Left ventricle myocardium inferior (tissue), 1 donor: ENCODE data around the gene BSDC1. TPM values are rescaled to one million over a fixed set of nuclear protein-coding genes. Genes with fewer than 3 reads are reported as not detected.
"Not testable (repeated sequence)": the region's sequence is repeated elsewhere in the genome, so short reads cannot be mapped to it uniquely, and the experiment has no call there.

ENCODE experiments used
- DNase-seq: peaks from one replicate; pipeline ENCODE4 v3.0.0-alpha.2; 2020
- H3K27ac ChIP-seq: fragments of 200-600 bp; replicated peaks from 2 replicates; pipeline ENCODE4 v1.8.0; 2021
- H3K27me3 ChIP-seq: fragments of 200-600 bp; 2 replicates; pipeline ENCODE4 v1.8.0; 2021; ENCODE audit warnings: low read depth
- H3K36me3 ChIP-seq: fragments of 200-600 bp; 2 replicates; pipeline ENCODE4 v1.8.0; 2021
- H3K4me1 ChIP-seq: fragments of 200-600 bp; 2 replicates; pipeline ENCODE4 v1.8.0; 2021
- H3K4me3 ChIP-seq: fragments of 200-600 bp; 2 replicates; pipeline ENCODE4 v1.8.0; 2021; ENCODE audit warnings: mild to moderate bottlenecking, moderate library complexity
- H3K9me3 ChIP-seq: fragments of 200-600 bp; replicated peaks from 2 replicates; pipeline ENCODE4 v1.8.0; 2021
- intact Hi-C: fragments of 100-400 bp; cut with micrococcal nuclease; formaldehyde crosslinking; loops from one replicate; pipeline ENCODE4 v1.11.0; 2022
- total RNA-seq: library from RNA; stranded (reverse); fragmentation: NEBNext Ultra II Directional; extraction: Animal tissue kit (Norgen Biotek cat#: 25700); gene quantifications from one replicate; pipeline ENCODE4 v1.2.1, GENCODE V29; 2021
- TF ChIP-seq, protein P1 (sequence below): fragments of 200-600 bp; IDR thresholded peaks from 2 replicates; pipeline ENCODE4 v1.8.0; 2021; ENCODE audit warnings: antibody characterized with exemption, mild to moderate bottlenecking, borderline replicate concordance
- donor health status: DM: no; HTN: yes; CAD: no; lungs with severe emphysema.

The BSDC1 gene
- total RNA-seq, 1 donor from 2014 or later = 44.9 TPM

DNA sequence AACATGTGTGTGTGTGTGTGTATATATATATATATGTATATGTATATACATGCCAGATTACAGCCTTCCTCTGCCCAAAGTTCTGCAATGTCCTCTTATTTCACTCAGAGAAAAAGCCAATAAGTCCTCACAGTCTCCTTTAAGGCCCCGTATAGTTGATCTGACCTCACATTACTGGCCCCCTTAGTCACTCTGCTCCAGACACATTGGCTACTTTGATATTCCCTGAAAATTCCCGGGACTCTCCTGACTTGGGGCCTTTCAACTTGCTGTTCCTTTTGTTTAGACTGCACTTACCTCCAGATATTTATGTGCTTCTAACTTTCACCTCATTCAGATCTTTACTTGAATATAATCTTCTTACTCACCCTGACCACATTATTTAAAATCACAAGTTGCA is 4.2 kb upstream of the BSDC1 start:
- Histone ChIP-seq H3K4me3 (no peak overlapping the region), H3K27me3 (no peaks in the 10 kb centered on the region), H3K9me3 (no peaks in the 10 kb centered on the region), H3K4me1 (peaks cover 25% of the 10 kb centered on the region), H3K36me3 (no peaks in the 10 kb centered on the region), H3K27ac (no peak overlapping the region)
- no peak for DNase-seq
- intact Hi-C loops = no loop called here
- TF ChIP-seq, protein P1, sequence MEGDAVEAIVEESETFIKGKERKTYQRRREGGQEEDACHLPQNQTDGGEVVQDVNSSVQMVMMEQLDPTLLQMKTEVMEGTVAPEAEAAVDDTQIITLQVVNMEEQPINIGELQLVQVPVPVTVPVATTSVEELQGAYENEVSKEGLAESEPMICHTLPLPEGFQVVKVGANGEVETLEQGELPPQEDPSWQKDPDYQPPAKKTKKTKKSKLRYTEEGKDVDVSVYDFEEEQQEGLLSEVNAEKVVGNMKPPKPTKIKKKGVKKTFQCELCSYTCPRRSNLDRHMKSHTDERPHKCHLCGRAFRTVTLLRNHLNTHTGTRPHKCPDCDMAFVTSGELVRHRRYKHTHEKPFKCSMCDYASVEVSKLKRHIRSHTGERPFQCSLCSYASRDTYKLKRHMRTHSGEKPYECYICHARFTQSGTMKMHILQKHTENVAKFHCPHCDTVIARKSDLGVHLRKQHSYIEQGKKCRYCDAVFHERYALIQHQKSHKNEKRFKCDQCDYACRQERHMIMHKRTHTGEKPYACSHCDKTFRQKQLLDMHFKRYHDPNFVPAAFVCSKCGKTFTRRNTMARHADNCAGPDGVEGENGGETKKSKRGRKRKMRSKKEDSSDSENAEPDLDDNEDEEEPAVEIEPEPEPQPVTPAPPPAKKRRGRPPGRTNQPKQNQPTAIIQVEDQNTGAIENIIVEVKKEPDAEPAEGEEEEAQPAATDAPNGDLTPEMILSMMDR = no peak

DNA sequence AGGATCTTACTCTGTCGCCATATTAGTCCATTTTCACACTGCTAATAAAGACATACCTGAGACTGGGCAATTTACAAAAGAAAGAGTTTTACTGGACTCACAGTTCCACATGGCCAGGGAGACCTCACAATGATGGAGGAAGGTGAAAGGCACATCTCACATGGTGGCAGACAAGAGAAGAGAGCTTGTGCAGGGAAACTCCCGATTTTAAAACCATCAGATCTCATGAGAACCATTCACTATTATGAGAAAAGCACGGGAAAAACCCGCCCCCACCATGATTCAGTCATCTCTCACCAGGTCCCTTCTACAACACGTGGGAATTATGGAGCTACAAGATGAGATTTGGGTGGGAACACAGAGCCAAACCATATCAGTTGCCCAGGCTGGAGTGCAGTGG is 2.3 kb upstream of the BSDC1 start:
- H3K27me3 ChIP-seq, intact Hi-C loops, H3K9me3 ChIP-seq, H3K4me3 ChIP-seq, DNase-seq, H3K27ac ChIP-seq: not testable (repeated sequence)
- H3K4me1 ChIP-seq = peaks cover 44% of the 10 kb centered on the region
- H3K36me3 ChIP-seq = peaks cover 17% of the 10 kb centered on the region

DNA sequence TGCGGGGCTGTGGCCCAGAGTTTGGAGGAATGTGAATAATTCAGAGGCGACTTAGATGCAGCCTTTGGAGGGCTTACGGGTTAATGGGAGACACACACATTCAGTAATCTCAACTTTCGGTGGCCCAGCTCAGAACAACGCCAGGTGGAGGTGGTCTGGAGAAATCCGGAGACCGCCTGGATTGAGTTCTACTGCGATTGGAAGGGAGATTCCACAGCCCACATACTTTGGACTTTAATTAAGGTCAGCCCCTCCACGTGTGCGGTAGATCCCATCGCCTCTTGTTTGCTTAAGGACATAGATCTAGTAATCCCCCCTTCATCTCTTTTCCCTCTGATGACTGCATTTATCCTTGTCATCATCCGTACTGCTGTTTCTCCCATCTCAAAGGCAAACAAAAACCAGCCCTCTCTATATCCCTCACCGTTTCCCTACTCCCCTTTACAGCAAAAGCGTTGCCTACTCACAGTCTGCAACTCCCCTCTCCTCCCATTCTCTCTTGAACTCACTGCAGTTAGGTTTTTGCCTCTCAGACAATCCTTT is 720 bp upstream of the BSDC1 start:
- intact Hi-C loops = no loop called here
- Histone ChIP-seq H3K27ac (peak overlapping the region; percentile 97), H3K27me3 (no peaks in the 10 kb centered on the region), H3K4me3 (peak overlapping the region; percentile 81), H3K36me3 (peaks cover 32% of the 10 kb centered on the region), H3K9me3 (no peaks in the 10 kb centered on the region), H3K4me1 (peaks cover 55% of the 10 kb centered on the region)
- TF ChIP-seq, protein P1 = no peak
- DNase-seq = no peak

DNA sequence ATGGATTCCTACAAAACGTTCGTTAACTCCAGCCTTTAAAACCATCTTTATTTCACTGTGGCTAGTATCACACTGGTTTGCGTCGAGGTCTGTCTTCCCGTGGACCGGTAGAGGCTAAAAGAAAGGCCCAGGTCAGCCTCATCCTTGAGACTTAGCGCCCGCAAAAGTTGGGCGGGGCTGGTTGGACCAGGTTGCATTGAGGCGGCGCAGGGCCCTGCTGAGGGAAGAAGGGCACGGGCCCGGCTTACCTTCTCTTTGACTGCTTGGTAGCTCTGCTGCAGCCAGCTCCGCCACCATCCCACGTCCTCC is 455 bp downstream of the BSDC1 start:
- TF ChIP-seq, protein P1 = no peak
- no peak for DNase-seq
- H3K4me3 ChIP-seq = peak overlapping the region; percentile 81
- H3K4me1 ChIP-seq = peaks cover 64% of the 10 kb centered on the region
- intact Hi-C loops = no loop called here
- no peaks in the 10 kb centered on the region for H3K27me3 ChIP-seq
- H3K9me3 ChIP-seq = no peaks in the 10 kb centered on the region
- H3K36me3 ChIP-seq = peaks cover 43% of the 10 kb centered on the region
- peak overlapping the region; percentile 97 for H3K27ac ChIP-seq

DNA sequence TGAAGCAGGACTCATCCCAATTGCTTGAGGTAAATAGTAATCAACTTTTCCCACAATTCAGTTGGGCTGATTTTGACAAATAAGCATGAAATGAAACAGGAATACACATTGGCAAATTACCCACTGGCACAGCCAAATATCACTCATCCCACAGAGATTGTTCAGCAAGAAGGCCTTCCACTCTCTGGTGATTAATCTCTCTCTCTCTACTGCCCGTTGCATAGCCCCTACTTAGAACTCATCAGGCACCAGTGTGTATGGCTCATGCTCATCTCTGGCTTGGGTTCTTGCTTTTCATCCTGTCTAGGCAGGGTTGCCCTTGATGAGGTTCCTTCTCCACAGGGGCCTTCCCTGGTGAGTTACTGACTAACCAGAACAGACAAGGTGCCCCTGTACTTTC is 1.1 kb downstream of the BSDC1 start:
- no peak for DNase-seq
- H3K27ac ChIP-seq = peak overlapping the region; percentile 97
- H3K4me1 ChIP-seq = peaks cover 71% of the 10 kb centered on the region
- H3K36me3 ChIP-seq = peaks cover 50% of the 10 kb centered on the region
- H3K4me3 ChIP-seq = peak overlapping the region; percentile 81
- H3K9me3 ChIP-seq = no peaks in the 10 kb centered on the region
- TF ChIP-seq, protein P1 = no peak
- H3K27me3 ChIP-seq = no peaks in the 10 kb centered on the region
- intact Hi-C loops = no loop called here

DNA sequence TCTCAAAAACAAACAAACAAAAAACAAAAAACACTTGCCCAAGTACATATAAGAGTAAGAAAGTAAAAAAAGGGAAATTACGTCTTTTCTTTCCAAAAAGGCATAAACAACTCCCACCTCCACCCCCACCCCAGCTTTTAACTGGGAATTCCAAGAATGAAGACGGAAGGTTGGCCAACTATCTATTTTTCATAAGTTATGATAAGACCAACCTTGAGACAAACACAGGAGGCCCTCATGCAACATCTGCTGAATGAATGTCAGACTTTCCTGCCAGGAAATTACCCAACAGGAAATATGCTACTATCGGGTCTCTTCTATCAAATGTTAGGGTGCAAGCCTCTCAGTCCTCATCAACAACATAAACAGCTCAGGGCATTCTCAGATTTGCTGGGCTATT is 1.9 kb downstream of the BSDC1 start:
- Histone ChIP-seq H3K9me3 (no peaks in the 10 kb centered on the region), H3K27me3 (no peaks in the 10 kb centered on the region), H3K36me3 (peaks cover 58% of the 10 kb centered on the region), H3K27ac (no peak overlapping the region), H3K4me3 (peak overlapping the region; percentile 81), H3K4me1 (peaks cover 77% of the 10 kb centered on the region)
- no peak for DNase-seq
- intact Hi-C loops = no loop called here
- TF ChIP-seq, protein P1 = no peak
